Mesenchymal stem cell (in vitro differentiated cells and primary cell): Measurements from ENCODE around the gene SDR39U1.

Experiments used
- DNase-seq: peaks from one replicate; pipeline ENCODE4 v3.0.0-alpha.2; 2013
- H2AFZ ChIP-seq: one replicate; pipeline ENCODE4 v1.6.1; 2013; ENCODE audit warnings: low read depth, mild to moderate bottlenecking, control low read depth, inconsistent platforms, low read length, moderate library complexity
- H2AK5ac ChIP-seq: 2 replicates; pipeline ENCODE4 v1.6.1; 2013; ENCODE audit warnings: low read length, moderate library complexity, mild to moderate bottlenecking, inconsistent platforms; ENCODE audit not compliant: severe bottlenecking
- H2BK120ac ChIP-seq: one replicate; pipeline ENCODE4 v1.6.1; 2013; ENCODE audit warnings: low read depth, mild to moderate bottlenecking, inconsistent platforms, low read length, moderate library complexity
- H2BK12ac ChIP-seq, 2 experiments: one replicate each; pipeline ENCODE4 v1.6.1; 2013; ENCODE audit warnings: inconsistent platforms in 2 of 2, low read length in 2 of 2, mild to moderate bottlenecking in 2 of 2, moderate library complexity in 2 of 2, control low read depth in 1 of 2
- H2BK15ac ChIP-seq: one replicate; pipeline ENCODE4 v1.6.1; 2013; ENCODE audit warnings: mild to moderate bottlenecking, low read depth, inconsistent platforms; ENCODE audit not compliant: poor library complexity, severe bottlenecking
- H2BK5ac ChIP-seq: 2 replicates; pipeline ENCODE4 v1.6.1; 2013; ENCODE audit warnings: low read depth, mild to moderate bottlenecking, low read length, control low read depth, inconsistent platforms; ENCODE audit not compliant: poor library complexity, severe bottlenecking
- H3K14ac ChIP-seq, 2 experiments: one replicate each; pipeline ENCODE4 v1.6.1; 2013; ENCODE audit warnings: inconsistent platforms in 2 of 2, low read length in 2 of 2, control low read depth in 1 of 2, mild to moderate bottlenecking in 1 of 2, moderate library complexity in 1 of 2
- H3K18ac ChIP-seq, 2 experiments: one replicate each; pipeline ENCODE4 v1.6.1; 2013; ENCODE audit warnings: inconsistent platforms in 2 of 2, low read length in 2 of 2, control low read depth in 1 of 2, low read depth in 1 of 2, mild to moderate bottlenecking in 1 of 2
- H3K23ac ChIP-seq, 2 experiments: one replicate each; pipeline ENCODE4 v1.6.1; 2013; ENCODE audit warnings: inconsistent platforms in 2 of 2, low read length in 2 of 2, mild to moderate bottlenecking in 2 of 2, moderate library complexity in 2 of 2, control low read depth in 1 of 2
- H3K27ac ChIP-seq: 2 replicates; pipeline ENCODE4 v1.5.1; 2013; ENCODE audit warnings: mild to moderate bottlenecking, moderate library complexity, low read length, control low read depth, inconsistent platforms; ENCODE audit not compliant: poor library complexity, severe bottlenecking
- H3K27me3 ChIP-seq, 2 experiments: 2 replicates each; pipeline versions ENCODE4 v1.6.1 to v1.7.0; 2013; ENCODE audit warnings: low read length in 2 of 2, mild to moderate bottlenecking in 2 of 2, moderate library complexity in 2 of 2, control low read depth in 1 of 2, inconsistent platforms in 1 of 2; ENCODE audit not compliant: control insufficient read depth in 1 of 2, insufficient read depth in 1 of 2
- H3K36me3 ChIP-seq, 2 experiments: 2 replicates each; pipeline versions ENCODE4 v1.6.1 to v1.7.0; 2013; ENCODE audit warnings: low read length in 2 of 2, control low read depth in 1 of 2, inconsistent platforms in 1 of 2, low read depth in 1 of 2, mild to moderate bottlenecking in 1 of 2; ENCODE audit not compliant: insufficient read depth in 2 of 2, control insufficient read depth in 1 of 2
- H3K4ac ChIP-seq, 2 experiments: one replicate each; pipeline ENCODE4 v1.6.1; 2013; ENCODE audit warnings: inconsistent platforms in 2 of 2, low read length in 2 of 2, mild to moderate bottlenecking in 2 of 2, moderate library complexity in 2 of 2, control low read depth in 1 of 2, low read depth in 1 of 2
- H3K4me1 ChIP-seq: 2 replicates; pipeline ENCODE4 v1.6.1; 2013; ENCODE audit warnings: low read depth, low read length, control low read depth; ENCODE audit not compliant: control insufficient read depth, insufficient read depth
- H3K4me2 ChIP-seq: 2 replicates; pipeline ENCODE4 v1.6.1; 2013; ENCODE audit warnings: low read length, mild to moderate bottlenecking, inconsistent platforms; ENCODE audit not compliant: poor library complexity, severe bottlenecking
- H3K4me3 ChIP-seq, 2 experiments: 2 replicates each; pipeline versions ENCODE4 v1.5.1 to v1.7.0; 2013; ENCODE audit warnings: low read length in 2 of 2, mild to moderate bottlenecking in 2 of 2, control low read depth in 1 of 2, low read depth in 1 of 2; ENCODE audit not compliant: insufficient read depth in 1 of 2
- H3K79me1 ChIP-seq: replicated peaks from 2 replicates; pipeline ENCODE4 v1.6.1; 2013; ENCODE audit warnings: mild to moderate bottlenecking, control low read depth, low read length, inconsistent platforms; ENCODE audit not compliant: poor library complexity, severe bottlenecking
- H3K9ac ChIP-seq: 2 replicates; pipeline ENCODE4 v1.7.0; 2013; ENCODE audit warnings: mild to moderate bottlenecking, low read length, moderate library complexity
- H3K9me3 ChIP-seq: 2 replicates; pipeline ENCODE4 v1.7.0; 2013; ENCODE audit warnings: mild to moderate bottlenecking, low read length; ENCODE audit not compliant: control insufficient read depth
- H4K8ac ChIP-seq: one replicate; pipeline ENCODE4 v1.6.1; 2013; ENCODE audit warnings: inconsistent platforms, mild to moderate bottlenecking, low read length, moderate library complexity
- H4K91ac ChIP-seq: one replicate; pipeline ENCODE4 v1.6.1; 2013; ENCODE audit warnings: mild to moderate bottlenecking, low read length, inconsistent platforms
- WGBS: methylation state at CpG from one replicate; pipeline ENCODE4 v1.1.7; 2013; ENCODE audit warnings: mixed read lengths; 5-methylcytosine and 5-hydroxymethylcytosine counted together

Gene SDR39U1

DNA sequence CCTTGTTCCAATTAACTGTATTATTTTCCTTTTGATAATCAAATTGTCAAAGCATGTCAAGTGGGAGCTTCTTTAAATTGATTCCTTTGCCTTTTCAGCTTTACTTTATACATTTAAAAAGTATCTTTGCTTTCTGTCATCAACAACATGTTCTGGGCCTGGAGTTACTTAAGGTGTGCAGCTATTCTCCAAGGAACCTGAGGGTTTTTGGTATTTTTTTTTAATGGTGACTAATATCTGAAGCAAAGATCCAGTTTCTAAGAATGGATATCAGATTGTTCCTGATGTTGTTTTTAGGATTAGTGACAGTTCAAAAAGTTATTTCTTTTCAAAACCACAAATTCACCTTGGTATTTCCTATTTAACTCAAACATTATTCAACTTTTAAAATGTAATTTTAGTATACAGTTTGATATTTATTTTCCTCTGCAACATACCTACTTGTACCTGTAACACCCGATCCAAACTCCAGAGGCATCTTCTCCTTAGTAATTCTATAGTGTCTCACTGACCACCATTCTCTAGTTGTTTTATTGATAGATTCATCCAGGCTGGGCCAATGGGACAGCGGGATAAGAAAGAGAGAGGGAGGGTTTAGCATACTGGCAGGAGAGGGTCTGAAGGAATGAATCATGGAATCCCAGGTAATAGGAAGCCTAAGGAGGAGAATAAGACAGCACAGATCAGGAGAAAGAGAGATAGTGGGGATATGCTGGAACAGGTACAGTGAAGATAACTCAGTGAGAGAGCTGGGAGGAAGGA, 16.2 kb downstream of the SDR39U1 start:
- H3K79me1 ChIP-seq: no peaks in the 10 kb centered on the region
- DNase-seq: no peak
- no peak overlapping the region for H3K14ac ChIP-seq
- no peak overlapping the region for H3K4ac ChIP-seq
- H3K9ac ChIP-seq: peak overlapping the region; percentile 23
- no peak overlapping the region for H3K4me2 ChIP-seq
- H3K9me3 ChIP-seq: no peaks in the 10 kb centered on the region
- no peak overlapping the region for H3K4me3 ChIP-seq
- H2BK15ac ChIP-seq: no peak overlapping the region
- H2BK120ac ChIP-seq: no peak overlapping the region
- H3K27ac ChIP-seq: no peak overlapping the region
- peaks cover 14% of the 10 kb centered on the region for H3K4me1 ChIP-seq
- H3K23ac ChIP-seq: no peak overlapping the region
- no peak overlapping the region for H4K8ac ChIP-seq
- H2BK12ac ChIP-seq: no peak overlapping the region
- H4K91ac ChIP-seq: no peak overlapping the region
- 90% methylated on average over 2 of the region's 2 CpGs for WGBS
- H2BK5ac ChIP-seq: no peak overlapping the region
- H3K18ac ChIP-seq: no peak overlapping the region
- H2AFZ ChIP-seq: no peak overlapping the region
- no peak overlapping the region for H2AK5ac ChIP-seq
- peaks cover 0 to 5% of the 10 kb centered on the region in 2 experiments for H3K27me3 ChIP-seq
- H3K36me3 ChIP-seq: peaks cover 0 to 5% of the 10 kb centered on the region in 2 experiments

DNA sequence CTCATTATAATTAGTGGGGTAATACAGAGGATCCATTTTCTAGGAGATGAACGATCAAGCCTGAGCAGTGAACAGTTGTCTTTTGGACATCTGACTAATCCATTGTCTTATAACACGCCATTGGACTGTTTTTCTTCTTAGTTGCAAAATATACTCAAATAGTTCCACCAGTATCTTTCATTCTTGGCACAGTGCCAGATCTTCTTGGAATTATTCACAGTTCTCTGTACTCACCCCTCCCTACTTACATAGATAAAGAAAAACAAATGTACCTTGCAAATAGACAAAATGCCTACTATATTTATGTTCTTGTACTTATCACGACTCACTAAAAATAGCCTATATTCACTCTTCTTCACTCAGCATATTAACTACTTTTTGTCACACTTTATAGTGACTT, 16.9 kb downstream of the SDR39U1 start:
- Histone ChIP-seq H3K18ac (no peak overlapping the region), H3K79me1 (no peaks in the 10 kb centered on the region), H3K4me1 (peaks cover 10% of the 10 kb centered on the region), H2BK15ac (no peak overlapping the region), H3K4me2 (no peak overlapping the region), H4K91ac (no peak overlapping the region), H2BK12ac (no peak overlapping the region), H3K14ac (no peak overlapping the region), H3K9me3 (no peaks in the 10 kb centered on the region), H3K4me3 (no peak overlapping the region), H3K4ac (no peak overlapping the region), H2BK5ac (no peak overlapping the region), H3K9ac (peak overlapping the region; percentile 63), H3K27me3 (peaks cover 0 to 5% of the 10 kb centered on the region in 2 experiments), H2AK5ac (no peak overlapping the region), H3K23ac (no peak overlapping the region), H3K36me3 (peaks cover 0 to 5% of the 10 kb centered on the region in 2 experiments), H4K8ac (no peak overlapping the region), H2BK120ac (no peak overlapping the region), H2AFZ (no peak overlapping the region), H3K27ac (no peak overlapping the region)
- DNase-seq: peak; percentile 52
- WGBS: 90% methylated on average over 3 of the region's 3 CpGs

DNA sequence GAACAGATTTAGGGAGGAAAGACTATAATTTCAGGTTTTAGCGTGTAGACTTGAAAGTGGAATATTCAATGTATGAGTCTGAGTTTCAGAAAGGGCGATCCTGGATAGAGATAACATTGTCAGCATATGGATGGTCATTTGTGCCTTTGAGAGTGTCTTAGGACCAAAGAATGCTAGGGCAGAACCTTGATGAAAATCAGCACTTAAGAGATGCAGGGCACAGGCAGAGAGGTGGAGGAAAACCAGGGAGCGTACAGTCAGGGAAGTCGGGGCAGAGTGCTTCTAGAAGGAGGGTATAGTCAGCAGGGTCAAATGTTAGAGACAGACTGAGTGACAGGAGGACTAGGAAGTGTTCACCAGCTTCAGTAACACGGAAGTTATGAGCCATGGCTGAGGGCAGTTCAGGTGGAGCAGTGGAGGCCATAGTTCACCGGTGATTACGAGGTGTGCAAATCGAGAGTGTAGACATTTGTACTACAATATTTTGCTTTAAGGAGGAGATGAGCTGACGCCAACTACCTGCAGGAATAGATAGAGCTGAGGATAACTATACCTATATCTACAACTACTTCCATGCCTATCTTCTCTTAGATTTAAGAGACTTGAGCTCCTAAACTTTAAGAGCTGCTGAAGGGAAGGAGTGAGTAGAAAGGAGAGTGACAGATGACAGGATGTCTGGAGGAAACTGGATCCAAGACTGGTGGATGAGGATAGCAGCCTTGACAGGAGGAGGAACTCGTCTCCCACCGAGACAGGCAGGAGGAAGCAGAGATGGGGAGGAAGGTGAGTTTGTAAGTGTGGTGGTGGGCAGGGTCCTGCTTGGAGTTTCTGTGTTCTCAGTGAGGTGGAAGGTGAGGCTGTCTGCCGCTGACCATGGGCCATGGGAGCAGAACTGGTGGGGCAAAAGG, 19.6 kb downstream of the SDR39U1 start:
- no peak overlapping the region for H3K18ac ChIP-seq
- H4K8ac ChIP-seq: no peak overlapping the region
- no peak overlapping the region for H2AFZ ChIP-seq
- H3K14ac ChIP-seq: no peak overlapping the region
- H3K9me3 ChIP-seq: no peaks in the 10 kb centered on the region
- no peak overlapping the region for H2BK120ac ChIP-seq
- WGBS: 70% methylated on average over 8 of the region's 12 CpGs
- no peak overlapping the region for H2BK12ac ChIP-seq
- peaks cover 0 to 5% of the 10 kb centered on the region in 2 experiments for H3K36me3 ChIP-seq
- no peak overlapping the region for H2BK15ac ChIP-seq
- no peak overlapping the region for H3K4me3 ChIP-seq
- H3K4me1 ChIP-seq: no peaks in the 10 kb centered on the region
- no peak overlapping the region for H2AK5ac ChIP-seq
- peaks cover 6 to 24% of the 10 kb centered on the region in 2 experiments for H3K27me3 ChIP-seq
- H3K4ac ChIP-seq: no peak overlapping the region
- no peak overlapping the region for H4K91ac ChIP-seq
- H3K9ac ChIP-seq: no peak overlapping the region
- H2BK5ac ChIP-seq: no peak overlapping the region
- no peaks in the 10 kb centered on the region for H3K79me1 ChIP-seq
- DNase-seq: no peak
- H3K27ac ChIP-seq: no peak overlapping the region
- no peak overlapping the region for H3K4me2 ChIP-seq
- H3K23ac ChIP-seq: no peak overlapping the region

DNA sequence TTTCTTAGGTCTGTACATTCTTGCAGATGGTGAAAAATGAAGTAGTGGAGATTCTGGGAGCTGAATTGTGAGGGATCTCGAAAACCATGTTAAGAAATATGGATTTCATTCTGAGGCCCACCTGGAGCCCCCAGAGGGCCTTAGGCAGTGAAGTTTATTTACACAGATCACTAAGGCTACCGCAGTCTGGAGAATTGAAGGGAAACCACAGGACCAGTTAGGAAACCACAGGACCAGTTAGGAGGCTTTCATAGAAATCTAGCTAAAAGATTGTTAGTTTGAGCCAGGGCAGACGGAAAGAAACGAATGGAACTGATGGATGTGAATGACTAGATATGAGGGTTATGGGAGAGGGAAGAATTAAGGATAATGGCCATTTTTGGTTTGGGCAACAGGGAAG, 20.3 kb downstream of the SDR39U1 start:
- H3K27me3 ChIP-seq: peaks cover 6 to 24% of the 10 kb centered on the region in 2 experiments
- H4K91ac ChIP-seq: no peak overlapping the region
- H2AFZ ChIP-seq: no peak overlapping the region
- WGBS: 85% methylated on average over 4 of the region's 4 CpGs
- H2BK5ac ChIP-seq: no peak overlapping the region
- no peak overlapping the region for H4K8ac ChIP-seq
- no peak overlapping the region for H2BK12ac ChIP-seq
- no peak overlapping the region for H3K27ac ChIP-seq
- no peak overlapping the region for H3K9ac ChIP-seq
- H3K36me3 ChIP-seq: peaks cover 0 to 5% of the 10 kb centered on the region in 2 experiments
- H3K79me1 ChIP-seq: no peaks in the 10 kb centered on the region
- DNase-seq: no peak
- no peak overlapping the region for H3K4me2 ChIP-seq
- no peak overlapping the region for H3K4me3 ChIP-seq
- H3K4ac ChIP-seq: no peak overlapping the region
- no peak overlapping the region for H2AK5ac ChIP-seq
- no peak overlapping the region for H3K14ac ChIP-seq
- H3K4me1 ChIP-seq: no peaks in the 10 kb centered on the region
- no peak overlapping the region for H3K18ac ChIP-seq
- no peak overlapping the region for H3K23ac ChIP-seq
- H2BK15ac ChIP-seq: no peak overlapping the region
- no peak overlapping the region for H2BK120ac ChIP-seq
- H3K9me3 ChIP-seq: no peaks in the 10 kb centered on the region
